WTC11 (cell line): ENCODE results near the gene FOXQ1. TPM values are rescaled to one million over a fixed set of nuclear protein-coding genes. Genes with fewer than 3 reads are reported as not detected.

Experiments used
- ATAC-seq: fragments of 200-7000 bp; cut with Tn5 transposase; 2 replicates; pipeline ENCODE4 v1.10.0; 2021; ENCODE audit warnings: mild to moderate bottlenecking, moderate library complexity
- CTCF ChIA-PET: fragments of 300-600 bp; sonication (Branson Sonifier 250); formaldehyde crosslinking; loops from one replicate; lab custom pipeline; 2021; ENCODE audit warnings: antibody characterized with exemption; lab: Charles Lee
- POLR2A ChIA-PET: fragments of 350-600 bp; sonication (Branson Sonifier 250); formaldehyde crosslinking; loops from one replicate; lab custom pipeline; 2021; ENCODE audit warnings: antibody characterized with exemption; lab: Charles Lee
- DNase-seq: peaks from one replicate; pipeline ENCODE4 v3.0.0; 2021; ENCODE audit warnings: low spot score
- H3K27ac Mint-ChIP-seq: 2 replicates; pipeline ENCODE4 v1.8.0; 2021; ENCODE audit warnings: mixed read lengths
- H3K27me3 Mint-ChIP-seq: 2 replicates; pipeline ENCODE4 v1.8.0; 2021; ENCODE audit warnings: low read depth, mild to moderate bottlenecking, moderate library complexity, mixed read lengths
- H3K36me3 Mint-ChIP-seq: 2 replicates; pipeline ENCODE4 v1.8.0; 2021; ENCODE audit warnings: mixed read lengths
- H3K4me1 Mint-ChIP-seq: 2 replicates; pipeline ENCODE4 v1.8.0; 2022; ENCODE audit warnings: mixed read lengths
- H3K4me3 Mint-ChIP-seq: 2 replicates; pipeline ENCODE4 v1.8.0; 2021; ENCODE audit warnings: mild to moderate bottlenecking, moderate library complexity, mixed read lengths
- H3K9me3 Mint-ChIP-seq: 2 replicates; pipeline ENCODE4 v1.8.0; 2021; ENCODE audit warnings: mixed read lengths
- AFF4 ChIP-seq: sonication (generic); formaldehyde crosslinking; IDR thresholded peaks from 2 replicates; pipeline ENCODE4 v1.8.1; 2023; ENCODE audit warnings: mild to moderate bottlenecking, missing genetic modification reagents, borderline replicate concordance
- ATF2 ChIP-seq: sonication (generic); formaldehyde crosslinking; IDR thresholded peaks from 2 replicates; pipeline ENCODE4 v1.8.1; 2022; ENCODE audit warnings: low read depth, missing genetic modification reagents, borderline replicate concordance
- CREB1 ChIP-seq: sonication (generic); formaldehyde crosslinking; IDR thresholded peaks from 2 replicates; pipeline ENCODE4 v1.8.0; 2023; ENCODE audit warnings: mild to moderate bottlenecking, missing genetic modification reagents
- CTCF ChIP-seq: fragments of 200-600 bp; IDR thresholded peaks from 2 replicates; pipeline ENCODE4 v1.8.0; 2022; ENCODE audit warnings: antibody characterized with exemption
- E2F4 ChIP-seq: sonication (generic); formaldehyde crosslinking; IDR thresholded peaks from 2 replicates; pipeline ENCODE4 v1.8.1; 2022; ENCODE audit warnings: low read depth, mild to moderate bottlenecking, moderate library complexity, missing genetic modification reagents, borderline replicate concordance
- GTF2I ChIP-seq: fragments of 250-450 bp; sonication (Bioruptor Pico); conservative IDR thresholded peaks from 2 replicates; pipeline ENCODE4 v1.4.0; 2021; ENCODE audit warnings: mild to moderate bottlenecking
- MXD4 ChIP-seq: fragments of 250-450 bp; sonication (Bioruptor Pico); IDR thresholded peaks from 2 replicates; pipeline ENCODE4 v1.8.0; 2021; ENCODE audit warnings: mild to moderate bottlenecking, moderate library complexity, borderline replicate concordance
- NFYB ChIP-seq: sonication (generic); formaldehyde crosslinking; conservative IDR thresholded peaks from 2 replicates; pipeline ENCODE4 v1.8.0; 2022; ENCODE audit warnings: low read depth, missing genetic modification reagents
- PREB ChIP-seq: sonication (generic); formaldehyde crosslinking; IDR thresholded peaks from 2 replicates; pipeline ENCODE4 v1.8.1; 2022; ENCODE audit warnings: mild to moderate bottlenecking, missing genetic modification reagents, moderate library complexity, borderline replicate concordance
- RORB ChIP-seq: fragments of 250-450 bp; sonication (Bioruptor Pico); IDR thresholded peaks from 2 replicates; pipeline ENCODE4 v1.9.0; 2021; ENCODE audit warnings: mild to moderate bottlenecking
- SMAD4 ChIP-seq: sonication (generic); formaldehyde crosslinking; IDR thresholded peaks from 2 replicates; pipeline ENCODE4 v1.8.0; 2022; ENCODE audit warnings: mild to moderate bottlenecking, missing genetic modification reagents
- SOX15 ChIP-seq: fragments of 250-450 bp; sonication (Bioruptor Pico); IDR thresholded peaks from 2 replicates; pipeline ENCODE4 v1.9.0; 2021; ENCODE audit warnings: mild to moderate bottlenecking
- STAT6 ChIP-seq: sonication (generic); formaldehyde crosslinking; conservative IDR thresholded peaks from 2 replicates; pipeline ENCODE4 v1.8.1; 2023; ENCODE audit warnings: mild to moderate bottlenecking, low read depth, missing genetic modification reagents, moderate library complexity
- ZMAT4 ChIP-seq: fragments of 250-450 bp; sonication (Bioruptor Pico); IDR thresholded peaks from 2 replicates; pipeline ENCODE4 v1.9.0; 2021; ENCODE audit warnings: mild to moderate bottlenecking
- ZNF121 ChIP-seq: sonication (generic); formaldehyde crosslinking; IDR thresholded peaks from 2 replicates; pipeline ENCODE4 v1.8.0; 2023; ENCODE audit warnings: missing genetic modification reagents
- ZNF263 ChIP-seq: sonication (generic); formaldehyde crosslinking; IDR thresholded peaks from 2 replicates; pipeline ENCODE4 v1.8.1; 2022; ENCODE audit warnings: low read depth, mild to moderate bottlenecking, moderate library complexity, missing genetic modification reagents
- ZNF396 ChIP-seq: fragments of 250-450 bp; sonication (Bioruptor Pico); IDR thresholded peaks from 2 replicates; pipeline ENCODE4 v1.8.0; 2021; ENCODE audit warnings: mild to moderate bottlenecking, moderate library complexity, borderline replicate concordance
- total RNA-seq: library from RNA; stranded (reverse); gene quantifications from 3 replicates; pipeline ENCODE4 v1.2.3, GENCODE V29; 2021

Gene FOXQ1
- total RNA-seq, 1 experiment from 2014 or later = 0.35 TPM

GRCh38 chr6:1363298-1363697, 51.4 kb downstream of the FOXQ1 start:
- Mint-ChIP-seq H3K4me1 (peaks cover 10% of the 10 kb centered on the region), H3K4me3 (no peak overlapping the region), H3K9me3 (peaks cover 8% of the 10 kb centered on the region)
- ChIA-PET CTCF (interaction anchor here (0.6 to 1.4 kb wide), 3 partner anchors 15 to 162 kb away, joined by 3 to 5 read pairs (median 4); no protein-coding TSS in a partner anchor), POLR2A (no interaction called here)
- no peak for DNase-seq
- no peak for TF ChIP-seq CREB1 (CRISPR knock-in tag)
- no peak for TF ChIP-seq RORB (CRISPR knock-in tag)
- no peak for TF ChIP-seq AFF4
- TF ChIP-seq CTCF = no peak
- TF ChIP-seq PREB (CRISPR knock-in tag) = no peak
- TF ChIP-seq ATF2 (CRISPR knock-in tag) = no peak
- TF ChIP-seq NFYB = no peak
- no peak for TF ChIP-seq ZNF121 (CRISPR knock-in tag)
- TF ChIP-seq, all 79 proteins: peak for 0
- Mint-ChIP-seq H3K36me3 (no peaks in the 10 kb centered on the region), H3K27ac (no peak overlapping the region), H3K27me3 (peaks cover 7% of the 10 kb centered on the region)
- ATAC-seq = no peak

- peak; percentile 36 for DNase-seq
- TF ChIP-seq SMAD4 (CRISPR knock-in tag) (no peak), SOX15 (no peak), MXD4 (CRISPR knock-in tag) (no peak), ZNF396 (CRISPR knock-in tag) (no peak), ZNF263 (no peak), GTF2I (CRISPR knock-in tag) (no peak), ATF2 (CRISPR knock-in tag) (no peak), E2F4 (CRISPR knock-in tag) (no peak), STAT6 (CRISPR knock-in tag) (no peak), ZMAT4 (CRISPR knock-in tag) (no peak)
Measured at GRCh38 chr6:1363729-1364572, 52.1 kb downstream of the FOXQ1 start.

More at GRCh38 chr6:1363729-1364572, 52.1 kb downstream of the FOXQ1 start:
- Mint-ChIP-seq H3K36me3 (no peaks in the 10 kb centered on the region), H3K27me3 (peaks cover 10% of the 10 kb centered on the region), H3K9me3 (peaks cover 8% of the 10 kb centered on the region), H3K4me1 (peaks cover 10% of the 10 kb centered on the region), H3K27ac (no peak overlapping the region), H3K4me3 (no peak overlapping the region)
- peak; percentile 65 for ATAC-seq
- CTCF ChIA-PET = interaction anchor here (0.6 to 3.2 kb wide), 5 partner anchors 14 to 161 kb away, joined by 3 to 15 read pairs (median 5); no protein-coding TSS in a partner anchor
- POLR2A ChIA-PET = no interaction called here
